ENCODE data around the gene ACP6.
"Not testable (repeated sequence)": the region's sequence is repeated elsewhere in the genome, so short reads cannot be mapped to it uniquely, and the experiment has no call there.

Gene ACP6

GRCh38 chr1:147619741-147620140 is 50.6 kb downstream of the ACP6 start:
- Histone ChIP-seq H3K4me3 (ENCODE audit: low read depth, low read length) (no peak overlapping the region), H3K27ac (ENCODE audit: low read depth, low read length) (no peak overlapping the region), H3K4me1 (ENCODE audit: control insufficient read depth, insufficient read depth, low read length) (no peaks in the 10 kb centered on the region), H3K36me3 (ENCODE audit: control insufficient read depth, insufficient read depth, low read length) (peaks cover 96% of the 10 kb centered on the region), H3K9me3 (ENCODE audit: control insufficient read depth, insufficient read depth, low read depth, low read length) (no peaks in the 10 kb centered on the region), H3K9ac (ENCODE audit: low read length) (no peak overlapping the region), H3K27me3 (ENCODE audit: control insufficient read depth, insufficient read depth, low read length) (no peaks in the 10 kb centered on the region)

GRCh38 chr1:147618771-147619170 is 51.6 kb downstream of the ACP6 start:
- no peaks in the 10 kb centered on the region for H3K9me3 ChIP-seq (ENCODE audit: control insufficient read depth, insufficient read depth, low read depth, low read length)
- no peaks in the 10 kb centered on the region for H3K27me3 ChIP-seq (ENCODE audit: control insufficient read depth, insufficient read depth, low read length)
- H3K4me1 ChIP-seq (ENCODE audit: control insufficient read depth, insufficient read depth, low read length) = no peaks in the 10 kb centered on the region
- H3K4me3 ChIP-seq (ENCODE audit: low read depth, low read length) = no peak overlapping the region
- peaks cover 96% of the 10 kb centered on the region for H3K36me3 ChIP-seq (ENCODE audit: control insufficient read depth, insufficient read depth, low read length)
- no peak overlapping the region for H3K9ac ChIP-seq (ENCODE audit: low read length)
- H3K27ac ChIP-seq (ENCODE audit: low read depth, low read length) = no peak overlapping the region

GRCh38 chr1:147618077-147618569 is 52.2 kb downstream of the ACP6 start:
- H3K27ac ChIP-seq (ENCODE audit: low read depth, low read length) = no peak overlapping the region
- peaks cover 96% of the 10 kb centered on the region for H3K36me3 ChIP-seq (ENCODE audit: control insufficient read depth, insufficient read depth, low read length)

GRCh38 chr1:147614966-147615365 is 55.4 kb downstream of the ACP6 start:
- not testable (repeated sequence) for H3K4me3 ChIP-seq (ENCODE audit: low read depth, low read length); H3K27me3 ChIP-seq (ENCODE audit: control insufficient read depth, insufficient read depth, low read length); H3K27ac ChIP-seq (ENCODE audit: low read depth, low read length); H3K9me3 ChIP-seq (ENCODE audit: control insufficient read depth, insufficient read depth, low read depth, low read length); H3K9ac ChIP-seq (ENCODE audit: low read length); H3K4me1 ChIP-seq (ENCODE audit: control insufficient read depth, insufficient read depth, low read length)
- peaks cover 94% of the 10 kb centered on the region for H3K36me3 ChIP-seq (ENCODE audit: control insufficient read depth, insufficient read depth, low read length)

More at GRCh38 chr1:147618077-147618569, 52.2 kb downstream of the ACP6 start:
- Histone ChIP-seq H3K4me1 (ENCODE audit: control insufficient read depth, insufficient read depth, low read length) (no peaks in the 10 kb centered on the region), H3K4me3 (ENCODE audit: low read depth, low read length) (no peak overlapping the region), H3K9me3 (ENCODE audit: control insufficient read depth, insufficient read depth, low read depth, low read length) (no peaks in the 10 kb centered on the region), H3K27me3 (ENCODE audit: control insufficient read depth, insufficient read depth, low read length) (no peaks in the 10 kb centered on the region), H3K9ac (ENCODE audit: low read length) (no peak overlapping the region)

GRCh38 chr1:147613506-147613905 is 56.8 kb downstream of the ACP6 start:
- no peak overlapping the region for H3K27ac ChIP-seq (ENCODE audit: low read depth, low read length)
- H3K4me3 ChIP-seq (ENCODE audit: low read depth, low read length) = no peak overlapping the region
- H3K36me3 ChIP-seq (ENCODE audit: control insufficient read depth, insufficient read depth, low read length) = peaks cover 85% of the 10 kb centered on the region
- peaks cover 10% of the 10 kb centered on the region for H3K4me1 ChIP-seq (ENCODE audit: control insufficient read depth, insufficient read depth, low read length)
- no peaks in the 10 kb centered on the region for H3K9me3 ChIP-seq (ENCODE audit: control insufficient read depth, insufficient read depth, low read depth, low read length)
- no peaks in the 10 kb centered on the region for H3K27me3 ChIP-seq (ENCODE audit: control insufficient read depth, insufficient read depth, low read length)
- no peak overlapping the region for H3K9ac ChIP-seq (ENCODE audit: low read length)

GRCh38 chr1:147612366-147612765 is 58.0 kb downstream of the ACP6 start:
- Histone ChIP-seq H3K27ac (ENCODE audit: low read depth, low read length) (no peak overlapping the region), H3K27me3 (ENCODE audit: control insufficient read depth, insufficient read depth, low read length) (no peaks in the 10 kb centered on the region), H3K4me1 (ENCODE audit: control insufficient read depth, insufficient read depth, low read length) (peaks cover 10% of the 10 kb centered on the region), H3K4me3 (ENCODE audit: low read depth, low read length) (no peak overlapping the region), H3K9me3 (ENCODE audit: control insufficient read depth, insufficient read depth, low read depth, low read length) (no peaks in the 10 kb centered on the region), H3K36me3 (ENCODE audit: control insufficient read depth, insufficient read depth, low read length) (peaks cover 84% of the 10 kb centered on the region), H3K9ac (ENCODE audit: low read length) (no peak overlapping the region)

- H3K4me1 ChIP-seq (ENCODE audit: control insufficient read depth, insufficient read depth, low read length) = peaks cover 10% of the 10 kb centered on the region
- no peak overlapping the region for H3K27ac ChIP-seq (ENCODE audit: low read depth, low read length)
- H3K9me3 ChIP-seq (ENCODE audit: control insufficient read depth, insufficient read depth, low read depth, low read length) = no peaks in the 10 kb centered on the region
- peaks cover 84% of the 10 kb centered on the region for H3K36me3 ChIP-seq (ENCODE audit: control insufficient read depth, insufficient read depth, low read length)
- no peaks in the 10 kb centered on the region for H3K27me3 ChIP-seq (ENCODE audit: control insufficient read depth, insufficient read depth, low read length)
- H3K4me3 ChIP-seq (ENCODE audit: low read depth, low read length) = no peak overlapping the region
- H3K9ac ChIP-seq (ENCODE audit: low read length) = no peak overlapping the region
These were observed 58.7 kb downstream of the ACP6 start for GRCh38 chr1:147611586-147611985.

- Histone ChIP-seq H3K27me3 (ENCODE audit: control insufficient read depth, insufficient read depth, low read length) (no peaks in the 10 kb centered on the region), H3K9ac (ENCODE audit: low read length) (no peak overlapping the region), H3K9me3 (ENCODE audit: control insufficient read depth, insufficient read depth, low read depth, low read length) (no peaks in the 10 kb centered on the region), H3K27ac (ENCODE audit: low read depth, low read length) (no peak overlapping the region), H3K4me1 (ENCODE audit: control insufficient read depth, insufficient read depth, low read length) (peaks cover 10% of the 10 kb centered on the region), H3K4me3 (ENCODE audit: low read depth, low read length) (no peak overlapping the region), H3K36me3 (ENCODE audit: control insufficient read depth, insufficient read depth, low read length) (peaks cover 86% of the 10 kb centered on the region)
These were observed 59.3 kb downstream of the ACP6 start for GRCh38 chr1:147611021-147611426.

- peaks cover 84% of the 10 kb centered on the region for H3K36me3 ChIP-seq (ENCODE audit: control insufficient read depth, insufficient read depth, low read length)
- no peaks in the 10 kb centered on the region for H3K9me3 ChIP-seq (ENCODE audit: control insufficient read depth, insufficient read depth, low read depth, low read length)
- H3K4me3 ChIP-seq (ENCODE audit: low read depth, low read length) = no peak overlapping the region
- H3K27ac ChIP-seq (ENCODE audit: low read depth, low read length) = no peak overlapping the region
- H3K4me1 ChIP-seq (ENCODE audit: control insufficient read depth, insufficient read depth, low read length) = peaks cover 10% of the 10 kb centered on the region
- H3K27me3 ChIP-seq (ENCODE audit: control insufficient read depth, insufficient read depth, low read length) = no peaks in the 10 kb centered on the region
- H3K9ac ChIP-seq (ENCODE audit: low read length) = no peak overlapping the region
These were observed 61.0 kb downstream of the ACP6 start for GRCh38 chr1:147609358-147609757.

- Histone ChIP-seq H3K4me3 (ENCODE audit: low read depth, low read length) (no peak overlapping the region), H3K27me3 (ENCODE audit: control insufficient read depth, insufficient read depth, low read length) (no peaks in the 10 kb centered on the region), H3K27ac (ENCODE audit: low read depth, low read length) (no peak overlapping the region), H3K9ac (ENCODE audit: low read length) (no peak overlapping the region), H3K9me3 (ENCODE audit: control insufficient read depth, insufficient read depth, low read depth, low read length) (no peaks in the 10 kb centered on the region), H3K36me3 (ENCODE audit: control insufficient read depth, insufficient read depth, low read length) (peaks cover 76% of the 10 kb centered on the region), H3K4me1 (ENCODE audit: control insufficient read depth, insufficient read depth, low read length) (peaks cover 10% of the 10 kb centered on the region)
These were observed 61.7 kb downstream of the ACP6 start for GRCh38 chr1:147608596-147608995.

- Histone ChIP-seq H3K4me1 (ENCODE audit: control insufficient read depth, insufficient read depth, low read length) (peaks cover 10% of the 10 kb centered on the region; the same call in 1 of the 2 replicates), H3K36me3 (ENCODE audit: control insufficient read depth, insufficient read depth, low read length) (peaks cover 47% of the 10 kb centered on the region), H3K9me3 (ENCODE audit: control insufficient read depth, insufficient read depth, low read depth, low read length) (no peaks in the 10 kb centered on the region), H3K4me3 (ENCODE audit: low read depth, low read length) (no peak overlapping the region), H3K27ac (ENCODE audit: low read depth, low read length) (no peak overlapping the region), H3K27me3 (ENCODE audit: control insufficient read depth, insufficient read depth, low read length) (no peaks in the 10 kb centered on the region), H3K9ac (ENCODE audit: low read length) (no peak overlapping the region)
These were observed 64.7 kb downstream of the ACP6 start for GRCh38 chr1:147605591-147605990.

GRCh38 chr1:147603986-147604385 is 66.3 kb downstream of the ACP6 start:
- Histone ChIP-seq H3K4me1 (ENCODE audit: control insufficient read depth, insufficient read depth, low read length) (peaks cover 10% of the 10 kb centered on the region; the same call in 1 of the 2 replicates), H3K9me3 (ENCODE audit: control insufficient read depth, insufficient read depth, low read depth, low read length) (no peaks in the 10 kb centered on the region), H3K4me3 (ENCODE audit: low read depth, low read length) (no peak overlapping the region), H3K36me3 (ENCODE audit: control insufficient read depth, insufficient read depth, low read length) (peaks cover 39% of the 10 kb centered on the region), H3K27ac (ENCODE audit: low read depth, low read length) (no peak overlapping the region), H3K27me3 (ENCODE audit: control insufficient read depth, insufficient read depth, low read length) (no peaks in the 10 kb centered on the region), H3K9ac (ENCODE audit: low read length) (no peak overlapping the region)
